Natural killer cell (primary cell): Measurements from ENCODE around the gene KCTD18. TPM values are rescaled to one million over a fixed set of nuclear protein-coding genes. Genes with fewer than 3 reads are reported as not detected.

ENCODE experiments used
- ATAC-seq, 3 donors: fragments of 150-1000 bp in 2 of 3; fragments of 200-7000 bp in 1 of 3; cut with Tn5 transposase; 1 replicate in 1 of 3; 2 replicates in 2 of 3; pipeline ENCODE4 v1.10.0; 2021; ENCODE audit warnings: mild to moderate bottlenecking in 2 of 3, moderate library complexity in 2 of 3
- DNase-seq, 2 donors: peaks; one replicate each; pipeline versions ENCODE4 v3.0.0 to v3.0.0-alpha.2; 2013 to 2021; ENCODE audit warnings: mixed read lengths in 1 of 2
- H3K27ac ChIP-seq: one replicate; pipeline ENCODE4 v1.5.1; 2013; ENCODE audit warnings: mild to moderate bottlenecking, low read length
- H3K27me3 ChIP-seq: one replicate; pipeline ENCODE4 v1.6.1; 2013; ENCODE audit warnings: low read length; ENCODE audit not compliant: control insufficient read depth, insufficient read depth
- H3K36me3 ChIP-seq: one replicate; pipeline ENCODE4 v1.6.1; 2013; ENCODE audit warnings: low read length; ENCODE audit not compliant: control insufficient read depth, insufficient read depth
- H3K4me1 ChIP-seq: one replicate; pipeline ENCODE4 v1.6.1; 2013; ENCODE audit warnings: low read length; ENCODE audit not compliant: control insufficient read depth, insufficient read depth
- H3K4me3 ChIP-seq: one replicate; pipeline ENCODE4 v1.5.1; 2013; ENCODE audit warnings: low read length
- H3K9me3 ChIP-seq: one replicate; pipeline ENCODE4 v1.6.1; 2013; ENCODE audit warnings: low read length; ENCODE audit not compliant: control insufficient read depth, insufficient read depth
- H3K27ac Mint-ChIP-seq, 2 donors: one replicate each; pipeline ENCODE4 v1.8.0; 2022; ENCODE audit warnings: mild to moderate bottlenecking in 2 of 2, mixed read lengths in 2 of 2, moderate library complexity in 1 of 2
- H3K27me3 Mint-ChIP-seq, 2 donors: one replicate each; pipeline ENCODE4 v1.8.0; 2022; ENCODE audit warnings: low read depth in 2 of 2, mixed read lengths in 2 of 2
- H3K36me3 Mint-ChIP-seq: one replicate; pipeline ENCODE4 v1.8.0; 2022; ENCODE audit warnings: mixed read lengths
- H3K4me1 Mint-ChIP-seq, 2 donors: one replicate each; pipeline ENCODE4 v1.8.0; 2022; ENCODE audit warnings: mixed read lengths in 2 of 2
- H3K4me3 Mint-ChIP-seq: one replicate; pipeline ENCODE4 v1.8.0; 2022; ENCODE audit warnings: mild to moderate bottlenecking, moderate library complexity, mixed read lengths
- H3K9me3 Mint-ChIP-seq, 2 donors: one replicate each; pipeline ENCODE4 v1.8.0; 2022; ENCODE audit warnings: mixed read lengths in 2 of 2
- whole genome bisulfite sequencing: methylation state at CpG from one replicate; pipeline ENCODE4 v1.1.7; 2013; ENCODE audit warnings: missing lambda C conversion rate; ENCODE audit not compliant: insufficient coverage; 5-methylcytosine and 5-hydroxymethylcytosine counted together
- intact Hi-C: fragments of 100-400 bp; cut with micrococcal nuclease; formaldehyde crosslinking; loops from one replicate; pipeline ENCODE4 v1.14.2; 2022
- total RNA-seq, 4 donors: library from RNA; stranded (reverse); fragments of 120-200 nt in 1 of 4; gene quantifications; one replicate each; pipeline versions ENCODE4 v1.2.3 to v1.2.4, GENCODE V29; 2013 to 2022
- TF ChIP-seq, protein P1 (sequence below): fragments of 200-600 bp; IDR thresholded peaks from one replicate; pipeline ENCODE4 v1.8.0; 2022; ENCODE audit warnings: antibody characterized with exemption

Gene KCTD18
- total RNA-seq = 10 to 100 TPM; 16.1 to 21.3 (median 20.9) TPM
- 29.5 TPM for total RNA-seq (2013)

DNA sequence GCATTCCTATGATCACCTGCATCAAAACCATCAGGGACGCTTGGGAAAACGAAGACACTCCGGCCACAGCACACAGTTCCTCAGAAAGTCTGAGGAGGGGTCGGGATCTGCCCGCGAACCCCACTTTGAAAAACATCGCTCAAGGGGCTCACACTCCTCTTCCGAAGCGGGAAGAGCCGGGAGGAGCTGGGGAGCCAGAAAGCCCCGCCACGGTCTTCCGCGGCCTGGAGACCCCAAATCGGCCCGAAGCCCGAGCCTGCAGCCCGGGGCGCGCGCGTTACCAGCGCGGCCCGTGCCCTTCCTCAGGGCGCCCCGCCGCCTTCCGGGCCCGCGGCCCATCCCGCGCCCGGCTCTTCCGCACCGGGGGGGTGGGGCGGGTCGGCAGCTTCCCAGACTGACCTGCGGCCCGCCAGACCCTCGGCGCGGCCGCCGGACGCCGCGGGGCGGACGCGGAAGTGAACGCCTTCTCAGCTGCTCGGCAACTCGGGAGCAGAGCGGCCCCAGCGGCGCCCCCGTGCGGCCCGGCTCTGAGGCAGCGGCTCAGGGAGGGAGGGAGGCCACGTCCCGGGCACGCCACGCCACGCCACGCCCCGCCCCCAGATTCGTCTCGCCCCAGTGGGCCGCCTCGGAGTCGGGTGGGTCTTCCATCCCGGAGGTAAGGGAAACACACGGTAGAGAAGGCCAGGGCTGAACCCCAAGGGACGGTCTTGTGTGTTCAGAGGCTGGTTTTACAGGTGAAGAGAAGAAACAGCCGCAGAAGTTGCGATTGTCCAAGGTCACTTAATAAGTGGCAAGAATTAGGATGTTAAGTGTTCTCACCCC is at the start of gene KCTD18:
KCTD18 (minus strand) TSS at position 457 of the 822 bp plus-strand sequence. CDS start 3,052 bp downstream, outside the sequence.
- Histone ChIP-seq H3K9me3 (no peaks in the 10 kb centered on the region), H3K36me3 (no peaks in the 10 kb centered on the region), H3K27ac (peak within 1 kb of the TSS; percentile 78), H3K27me3 (peaks cover 3% of the 10 kb centered on the region), H3K4me3 (peak within 1 kb of the TSS; percentile 87), H3K4me1 (peaks cover 15% of the 10 kb centered on the region)
- peak within 1 kb of the TSS; percentile 83 for H3K4me3 Mint-ChIP-seq
- no peaks in the 10 kb centered on the region for H3K9me3 Mint-ChIP-seq
- no peaks in the 10 kb centered on the region for H3K27me3 Mint-ChIP-seq
- H3K4me1 Mint-ChIP-seq = peaks cover 15 to 22% of the 10 kb centered on the region in 2 donors
- ATAC-seq (peak; percentile 99), DNase-seq (peak; percentile 89 to 92)
- under 1% methylated on average over 78 of the region's 78 CpGs for WGBS
- no peaks in the 10 kb centered on the region for H3K36me3 Mint-ChIP-seq
- intact Hi-C loops = no loop called here
- TF ChIP-seq, protein P1, sequence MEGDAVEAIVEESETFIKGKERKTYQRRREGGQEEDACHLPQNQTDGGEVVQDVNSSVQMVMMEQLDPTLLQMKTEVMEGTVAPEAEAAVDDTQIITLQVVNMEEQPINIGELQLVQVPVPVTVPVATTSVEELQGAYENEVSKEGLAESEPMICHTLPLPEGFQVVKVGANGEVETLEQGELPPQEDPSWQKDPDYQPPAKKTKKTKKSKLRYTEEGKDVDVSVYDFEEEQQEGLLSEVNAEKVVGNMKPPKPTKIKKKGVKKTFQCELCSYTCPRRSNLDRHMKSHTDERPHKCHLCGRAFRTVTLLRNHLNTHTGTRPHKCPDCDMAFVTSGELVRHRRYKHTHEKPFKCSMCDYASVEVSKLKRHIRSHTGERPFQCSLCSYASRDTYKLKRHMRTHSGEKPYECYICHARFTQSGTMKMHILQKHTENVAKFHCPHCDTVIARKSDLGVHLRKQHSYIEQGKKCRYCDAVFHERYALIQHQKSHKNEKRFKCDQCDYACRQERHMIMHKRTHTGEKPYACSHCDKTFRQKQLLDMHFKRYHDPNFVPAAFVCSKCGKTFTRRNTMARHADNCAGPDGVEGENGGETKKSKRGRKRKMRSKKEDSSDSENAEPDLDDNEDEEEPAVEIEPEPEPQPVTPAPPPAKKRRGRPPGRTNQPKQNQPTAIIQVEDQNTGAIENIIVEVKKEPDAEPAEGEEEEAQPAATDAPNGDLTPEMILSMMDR = peak; percentile 82
- H3K27ac Mint-ChIP-seq = peak within 1 kb of the TSS; percentile 80 to 83

DNA sequence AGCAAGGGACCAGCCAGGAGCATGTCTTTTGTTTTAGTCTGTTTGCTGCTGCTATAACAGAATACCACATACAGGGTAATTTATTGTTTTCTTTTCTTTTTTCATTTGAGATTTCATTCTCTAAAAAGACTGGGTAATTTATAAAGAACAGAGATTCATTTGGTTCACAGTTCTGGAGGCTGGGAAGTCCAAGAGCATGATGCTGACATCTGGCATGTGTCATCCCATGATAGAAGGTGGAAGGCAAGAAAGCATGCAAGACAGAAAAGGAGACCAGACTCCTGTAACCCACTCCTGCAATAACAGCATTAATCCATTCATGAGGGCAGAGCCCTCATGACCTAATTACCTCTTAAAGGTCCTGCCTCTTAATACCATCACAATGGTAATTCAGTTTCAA is 30.9 kb upstream of the KCTD18 start:
- Mint-ChIP-seq H3K27ac (no peak overlapping the region), H3K36me3 (peaks cover 12% of the 10 kb centered on the region)

DNA sequence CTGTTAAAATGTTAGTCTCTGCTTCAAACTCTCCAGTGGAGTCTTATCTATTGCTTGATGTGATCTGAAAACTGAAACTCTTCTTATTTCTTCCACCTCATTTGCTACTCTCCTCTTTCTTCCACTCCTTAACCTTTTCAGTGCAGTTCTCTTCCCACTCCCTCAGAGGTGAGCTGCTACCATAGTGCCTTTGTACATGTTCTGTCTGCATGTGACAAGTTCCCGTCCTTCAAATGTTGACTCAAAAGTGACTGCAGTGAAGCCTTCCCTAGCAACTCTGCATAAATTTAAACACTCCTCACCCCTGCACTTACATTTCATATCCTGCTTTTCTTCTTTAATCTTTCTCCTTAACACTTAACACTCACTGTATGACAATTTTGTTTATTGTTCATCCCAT is 28.3 kb upstream of the KCTD18 start:
- TF ChIP-seq, protein P1 = no peak
- 89% methylated on average over 1 of the region's 1 CpG for WGBS

More for the DNA sequence above, 30.9 kb upstream of the KCTD18 start:
- Histone ChIP-seq H3K4me1 (no peaks in the 10 kb centered on the region), H3K36me3 (peaks cover 2% of the 10 kb centered on the region), H3K27me3 (no peaks in the 10 kb centered on the region), H3K27ac (no peak overlapping the region), H3K4me3 (no peak overlapping the region), H3K9me3 (no peaks in the 10 kb centered on the region)
- Mint-ChIP-seq H3K9me3 (no peaks in the 10 kb centered on the region), H3K4me3 (no peak overlapping the region), H3K27me3 (no peaks in the 10 kb centered on the region), H3K4me1 (no peaks in the 10 kb centered on the region)
- ATAC-seq = no peak
- intact Hi-C loops = no loop called here
- no peak for DNase-seq
- TF ChIP-seq, protein P1 = no peak

More for the DNA sequence above, 28.3 kb upstream of the KCTD18 start:
- intact Hi-C loops = no loop called here
- H3K4me1 ChIP-seq = no peaks in the 10 kb centered on the region
- Mint-ChIP-seq H3K27ac (no peak overlapping the region), H3K36me3 (peaks cover 12% of the 10 kb centered on the region), H3K9me3 (no peaks in the 10 kb centered on the region), H3K27me3 (no peaks in the 10 kb centered on the region), H3K4me1 (no peaks in the 10 kb centered on the region), H3K4me3 (no peak overlapping the region)
- no peak for ATAC-seq
- H3K27me3 ChIP-seq = no peaks in the 10 kb centered on the region
- no peak overlapping the region for H3K27ac ChIP-seq
- DNase-seq = no peak
- no peak overlapping the region for H3K4me3 ChIP-seq
- H3K9me3 ChIP-seq = no peaks in the 10 kb centered on the region
- peaks cover 5% of the 10 kb centered on the region for H3K36me3 ChIP-seq
